Islet of Langerhans (tissue), 1 donor: Measurements from ENCODE around the gene RAPGEF5.

Source experiments
- FAIRE-seq: peaks from one replicate; lab custom pipeline; 2011; peaks lifted over from hg19 to GRCh38; lab: Jason Lieb, UNC

Gene RAPGEF5

DNA sequence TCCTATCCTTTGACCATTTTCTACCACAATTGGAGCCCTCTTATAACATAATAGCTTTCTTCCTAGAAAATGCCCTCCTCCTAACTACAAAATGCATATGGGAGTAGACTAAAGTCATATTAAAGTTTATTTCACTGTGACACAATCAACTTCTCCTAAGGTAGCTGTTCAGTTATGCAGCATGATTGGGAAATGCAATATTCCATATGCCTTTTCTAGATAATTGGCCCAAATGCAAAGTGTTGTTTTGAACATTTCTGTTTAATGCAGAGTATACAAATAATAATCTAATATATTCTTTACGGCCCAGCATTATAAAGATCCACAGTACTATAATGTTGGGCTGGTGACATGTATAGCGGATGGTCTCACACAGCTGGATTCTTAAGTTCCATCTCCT, 205.1 kb downstream of the RAPGEF5 start:
- FAIRE-seq: no peak

DNA sequence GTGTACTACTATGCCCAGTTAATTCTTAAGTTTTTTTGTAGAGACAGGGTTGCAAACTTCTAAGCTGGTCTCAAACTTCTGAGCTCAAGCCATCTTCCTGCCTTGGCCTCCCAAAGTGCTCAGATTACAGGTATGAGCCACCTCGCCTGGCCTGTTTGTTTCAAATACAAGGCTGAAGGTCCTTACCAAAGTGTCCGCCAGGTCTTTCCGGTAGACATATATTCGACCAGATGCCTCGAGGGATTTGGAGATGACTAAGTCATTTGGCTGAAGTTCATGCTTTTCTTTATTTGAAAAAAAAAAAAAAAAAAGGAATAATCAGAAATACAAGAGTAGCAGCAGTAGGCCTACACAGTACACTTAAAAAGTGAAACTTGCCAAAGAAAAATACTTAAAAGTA, 206.7 kb downstream of the RAPGEF5 start:
- FAIRE-seq: no peak

DNA sequence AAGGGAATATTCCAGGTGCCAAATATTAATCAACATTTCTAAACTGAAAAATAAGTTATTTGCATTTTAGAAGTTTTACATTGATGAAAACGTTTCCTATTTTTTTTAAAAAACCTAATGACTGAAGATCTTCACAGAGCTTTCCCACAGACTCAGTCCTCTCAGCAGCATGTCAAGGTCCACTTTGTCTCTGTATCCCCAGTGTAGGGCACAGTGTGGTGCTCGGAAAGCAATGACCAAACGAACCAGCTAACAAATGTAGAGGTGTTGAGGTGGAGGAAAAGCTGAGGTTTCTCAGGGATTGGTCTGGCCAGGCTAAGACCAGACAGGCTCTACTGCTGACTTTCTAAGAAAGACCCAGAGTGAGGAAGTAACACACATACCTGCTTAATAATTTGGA, 209.1 kb downstream of the RAPGEF5 start:
- peak; percentile 13 for FAIRE-seq

DNA sequence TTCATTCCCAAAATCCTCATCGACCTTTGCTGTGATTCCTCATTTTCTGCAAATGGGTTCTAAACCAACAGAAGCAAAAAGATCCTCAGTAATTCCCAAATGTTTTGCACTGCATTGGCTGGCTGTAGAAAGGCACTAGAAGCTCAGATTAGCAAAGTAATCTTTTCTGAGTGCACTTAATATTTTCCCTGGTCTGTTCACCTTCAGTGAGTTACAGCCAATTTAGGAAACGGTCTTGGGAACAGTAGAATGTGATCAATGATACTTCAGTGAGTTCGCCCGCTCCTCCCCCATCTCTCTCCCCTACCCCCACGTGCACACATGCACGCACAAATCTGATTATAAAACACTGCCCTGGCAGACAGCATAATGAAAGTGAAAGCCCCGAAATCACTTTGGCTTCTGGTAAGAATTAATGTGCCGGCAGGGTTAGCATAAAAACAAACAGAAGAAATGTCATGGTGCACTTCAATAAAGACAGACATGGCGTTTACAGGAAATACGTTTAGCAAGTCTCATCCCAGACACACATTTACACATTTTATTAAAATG, 209.9 kb downstream of the RAPGEF5 start:
- FAIRE-seq: no peak

DNA sequence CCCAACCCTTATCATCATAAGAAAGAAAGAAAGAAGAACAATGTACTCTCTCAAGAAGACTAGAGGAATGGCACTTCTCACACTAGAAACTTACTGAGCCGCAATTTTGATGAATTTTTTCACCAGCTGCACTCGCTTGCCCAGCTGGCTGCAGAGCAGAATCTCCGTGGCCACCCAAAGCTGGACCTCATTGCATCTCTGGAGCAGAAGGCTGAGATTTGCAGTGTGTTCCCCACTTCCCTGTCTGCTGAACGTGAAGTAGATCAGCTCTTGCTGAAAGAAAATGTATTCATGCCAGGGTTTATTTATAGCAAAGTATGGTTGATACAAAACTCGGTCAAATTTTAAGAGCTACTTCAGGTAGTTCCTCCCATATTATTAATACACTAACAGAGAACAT, 212.0 kb downstream of the RAPGEF5 start:
- FAIRE-seq: no peak

DNA sequence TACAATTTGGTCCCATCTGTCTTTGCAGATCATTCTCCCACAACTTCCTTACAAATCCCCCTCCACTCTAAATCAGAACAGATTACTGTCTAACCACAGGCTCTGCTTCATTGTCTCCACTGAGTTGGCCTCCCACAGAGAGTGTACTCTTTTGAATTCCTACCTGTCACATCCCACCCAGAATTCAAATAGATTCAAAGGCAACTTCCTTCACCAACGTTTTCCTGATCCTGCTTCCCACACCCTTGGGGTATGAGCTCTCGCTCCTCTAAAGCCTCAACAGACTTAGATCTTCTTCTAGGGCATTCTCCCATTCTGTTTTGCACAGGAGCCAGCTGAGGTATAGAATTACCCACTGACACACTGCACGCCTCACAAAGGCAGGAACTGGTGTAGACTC, 213.5 kb downstream of the RAPGEF5 start:
- no peak for FAIRE-seq

DNA sequence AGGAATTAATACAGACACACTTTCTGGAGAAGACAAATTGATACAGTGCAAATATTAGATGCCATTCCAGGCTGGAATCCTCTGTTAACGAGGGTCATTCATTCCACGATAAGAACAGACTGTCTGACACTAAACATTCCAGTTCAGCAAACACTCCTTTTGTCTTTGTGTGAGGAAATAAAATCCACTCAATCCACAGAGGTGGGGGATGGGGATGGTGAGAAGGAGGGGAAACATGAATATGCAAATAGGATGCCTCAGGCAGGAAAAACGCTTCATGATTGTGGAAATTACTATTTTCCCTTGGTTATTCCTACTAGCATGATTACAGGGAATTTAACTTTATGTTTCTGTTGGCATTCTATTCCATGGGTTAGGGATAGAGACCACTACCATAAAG, 214.4 kb downstream of the RAPGEF5 start:
- no peak for FAIRE-seq

DNA sequence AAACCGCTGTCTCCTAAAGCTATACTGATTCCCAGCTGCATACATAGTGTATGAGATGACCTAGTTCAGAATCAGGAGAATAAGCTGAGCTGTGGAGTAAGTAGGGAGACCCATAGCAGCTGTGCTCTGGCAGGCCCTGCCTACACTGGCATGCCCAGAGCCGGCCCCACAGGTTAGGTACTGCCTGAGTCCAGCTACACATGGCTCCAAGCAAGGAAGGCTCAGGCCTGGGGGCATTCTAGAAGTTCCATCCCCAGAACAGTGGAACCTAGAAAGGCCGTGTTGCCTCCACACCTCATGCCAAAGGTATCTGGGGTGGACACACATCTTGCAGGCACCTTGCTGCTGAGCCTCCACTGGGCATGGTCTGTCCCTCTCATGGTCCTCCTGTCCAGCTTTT, 215.6 kb downstream of the RAPGEF5 start:
- no peak for FAIRE-seq

DNA sequence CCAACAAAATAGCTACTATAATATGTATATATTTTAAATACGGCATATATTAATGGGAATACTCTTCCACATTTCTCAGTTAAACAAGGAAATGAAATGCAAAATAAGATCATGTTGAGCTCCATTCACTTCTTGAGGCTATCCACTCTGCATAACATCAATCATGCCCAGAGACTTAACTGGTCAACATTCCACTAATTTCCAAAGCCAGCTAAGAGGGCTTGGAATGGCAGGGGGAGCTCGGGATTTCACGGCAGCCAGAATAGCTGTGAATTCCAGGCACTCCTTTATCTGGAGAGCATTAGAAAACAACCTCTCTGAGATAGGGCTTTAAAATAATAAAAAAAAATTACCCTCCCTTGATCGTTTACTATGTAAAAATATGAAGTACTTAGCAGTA, 216.4 kb downstream of the RAPGEF5 start:
- no peak for FAIRE-seq

DNA sequence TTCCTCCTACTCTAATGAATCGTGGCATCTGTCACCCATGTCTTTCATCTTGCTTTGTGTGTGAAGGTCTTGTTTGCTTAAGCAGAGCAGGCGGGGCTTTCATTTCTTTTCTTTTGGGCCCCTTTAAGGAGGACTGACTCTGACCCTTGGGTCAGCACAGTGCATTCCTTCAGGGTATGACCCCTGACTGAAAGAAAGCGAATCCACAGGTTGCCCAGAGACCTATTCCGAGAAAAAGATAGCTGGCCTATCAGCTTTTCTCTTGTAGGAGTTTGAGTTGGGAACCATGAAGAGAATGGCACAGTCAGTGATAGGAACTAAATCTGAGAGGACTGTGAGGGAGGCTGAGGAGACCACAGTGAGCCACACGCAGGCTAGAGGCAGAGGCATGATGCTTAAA, 218.1 kb downstream of the RAPGEF5 start:
- no peak for FAIRE-seq

DNA sequence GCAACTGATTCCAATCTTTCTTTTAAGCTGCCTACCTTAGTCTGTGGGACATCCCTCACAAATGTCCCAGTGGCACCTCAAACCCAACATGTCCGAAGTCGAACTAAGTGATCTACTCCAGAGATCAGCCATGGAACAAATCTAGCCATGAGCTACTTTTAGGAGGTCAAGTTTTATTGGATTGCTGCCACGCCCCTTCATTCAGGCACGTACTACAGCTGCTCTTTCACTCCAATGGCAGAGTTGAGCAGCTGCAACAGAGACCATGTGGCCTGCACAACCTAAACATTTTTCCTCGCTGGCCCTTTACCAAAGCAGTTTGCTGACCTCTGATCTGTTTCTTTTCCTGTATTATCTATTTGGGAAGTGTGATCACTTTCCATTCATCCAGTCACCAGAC, 218.8 kb downstream of the RAPGEF5 start:
- FAIRE-seq: no peak

DNA sequence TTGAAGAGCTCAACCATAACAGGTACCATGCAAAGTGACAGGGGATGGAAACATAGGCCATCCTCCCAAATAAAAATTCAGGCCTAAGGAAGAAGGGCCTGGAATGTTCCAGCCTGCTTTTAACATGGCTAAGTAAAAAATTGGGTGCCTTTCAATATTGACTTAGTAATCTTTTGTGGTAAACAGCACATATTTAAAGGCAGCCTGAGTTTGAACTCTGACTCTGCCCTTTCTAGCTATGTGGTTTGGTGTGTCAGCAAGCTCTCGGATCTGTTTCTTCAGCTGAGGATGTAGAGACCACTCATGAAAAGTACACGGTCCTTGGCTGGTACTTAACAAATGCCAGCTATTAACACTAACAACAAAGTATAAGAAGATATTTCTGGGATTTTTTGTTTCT, 219.5 kb downstream of the RAPGEF5 start:
- no peak for FAIRE-seq

DNA sequence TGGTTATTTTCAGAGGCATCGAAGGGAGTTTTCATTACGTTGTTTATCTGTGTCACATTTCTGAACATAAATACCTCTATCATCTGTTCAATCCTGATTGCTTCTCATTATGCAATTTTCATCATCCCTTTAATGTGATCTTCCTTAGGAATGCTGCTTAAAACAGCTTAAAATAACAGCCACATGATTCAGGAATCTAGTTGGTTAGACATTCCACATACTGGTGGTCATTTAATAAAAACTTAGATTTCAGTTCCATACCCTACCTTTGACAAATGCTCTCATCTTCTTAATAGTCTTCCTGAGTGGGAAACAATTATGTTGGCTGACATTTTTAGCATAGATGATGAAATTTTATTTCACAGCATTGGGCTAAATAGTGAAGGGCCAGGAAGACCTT, 219.9 kb downstream of the RAPGEF5 start:
- FAIRE-seq: no peak

DNA sequence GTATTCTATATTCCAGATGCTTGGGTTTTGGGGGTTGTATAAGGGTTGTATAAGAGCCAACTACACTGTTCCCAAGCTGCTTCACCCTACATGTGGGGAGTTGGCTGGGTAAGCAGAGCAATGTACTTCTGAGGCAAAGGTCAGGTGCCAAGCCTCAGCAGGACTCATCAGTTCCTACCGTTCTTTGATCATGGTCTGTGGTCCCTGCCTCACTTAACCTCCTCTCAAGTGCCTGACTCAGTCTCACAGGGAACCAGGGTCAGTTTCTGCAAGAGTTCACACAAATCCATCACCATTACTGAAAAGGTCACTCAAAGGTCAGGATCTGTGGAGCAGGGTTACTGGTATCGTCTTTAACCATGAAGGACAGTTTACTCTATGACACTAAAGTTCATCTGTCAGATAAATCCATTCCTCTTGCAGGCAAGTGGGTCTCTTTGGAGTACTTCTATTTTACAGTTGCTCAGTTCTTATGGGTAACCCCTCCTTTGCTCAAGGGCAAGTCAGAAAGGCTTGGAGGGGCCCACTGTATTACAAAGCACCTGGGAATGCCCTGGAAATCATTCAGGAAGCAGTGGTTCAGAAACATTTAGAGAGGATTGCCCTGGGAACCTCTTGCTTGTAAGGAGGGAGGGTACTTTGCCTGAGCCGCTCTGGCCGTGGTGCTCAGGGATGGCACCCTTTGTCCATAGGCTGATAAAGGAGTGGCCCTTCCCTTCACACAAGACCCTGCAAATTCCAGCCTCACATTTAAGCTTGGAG, 227.0 kb downstream of the RAPGEF5 start:
- FAIRE-seq: no peak

DNA sequence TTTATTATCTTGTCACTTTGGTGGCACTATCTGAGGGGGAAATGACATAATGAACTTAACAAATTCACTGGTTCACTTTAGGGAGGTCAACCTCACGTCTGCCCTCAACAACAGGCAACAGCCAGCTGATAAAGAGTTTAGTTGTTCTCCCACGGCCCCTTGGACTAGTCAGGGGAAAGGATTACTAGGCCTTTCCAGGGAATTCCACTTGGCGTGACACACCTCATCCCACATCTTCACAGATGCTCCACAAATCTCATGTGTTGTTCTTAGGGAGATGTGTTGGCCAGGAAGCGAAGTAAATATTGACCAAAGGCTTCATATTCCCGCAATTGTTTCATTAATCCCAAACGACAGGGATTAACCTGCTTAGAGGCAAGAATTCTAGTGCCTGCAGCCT, 227.8 kb downstream of the RAPGEF5 start:
- FAIRE-seq: no peak

DNA sequence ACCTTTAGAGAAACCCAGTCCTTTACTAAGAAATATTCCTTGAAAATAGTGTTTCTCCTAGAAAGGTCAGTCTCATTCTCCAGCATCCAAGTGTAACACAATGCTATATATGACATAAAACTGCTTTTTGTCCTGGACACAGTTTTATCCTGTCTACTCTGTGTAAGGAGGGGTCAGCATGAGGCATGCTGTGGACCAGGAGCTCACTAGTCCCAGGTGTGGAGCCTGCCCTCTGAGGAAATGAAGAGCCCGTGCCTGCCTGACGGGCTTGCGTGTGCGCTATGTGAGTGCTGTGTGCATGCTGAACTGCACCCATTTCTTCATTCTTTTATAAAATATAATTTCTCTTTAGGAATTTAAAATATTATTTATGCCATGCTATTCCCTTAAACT, 228.4 kb downstream of the RAPGEF5 start:
- FAIRE-seq: no peak

DNA sequence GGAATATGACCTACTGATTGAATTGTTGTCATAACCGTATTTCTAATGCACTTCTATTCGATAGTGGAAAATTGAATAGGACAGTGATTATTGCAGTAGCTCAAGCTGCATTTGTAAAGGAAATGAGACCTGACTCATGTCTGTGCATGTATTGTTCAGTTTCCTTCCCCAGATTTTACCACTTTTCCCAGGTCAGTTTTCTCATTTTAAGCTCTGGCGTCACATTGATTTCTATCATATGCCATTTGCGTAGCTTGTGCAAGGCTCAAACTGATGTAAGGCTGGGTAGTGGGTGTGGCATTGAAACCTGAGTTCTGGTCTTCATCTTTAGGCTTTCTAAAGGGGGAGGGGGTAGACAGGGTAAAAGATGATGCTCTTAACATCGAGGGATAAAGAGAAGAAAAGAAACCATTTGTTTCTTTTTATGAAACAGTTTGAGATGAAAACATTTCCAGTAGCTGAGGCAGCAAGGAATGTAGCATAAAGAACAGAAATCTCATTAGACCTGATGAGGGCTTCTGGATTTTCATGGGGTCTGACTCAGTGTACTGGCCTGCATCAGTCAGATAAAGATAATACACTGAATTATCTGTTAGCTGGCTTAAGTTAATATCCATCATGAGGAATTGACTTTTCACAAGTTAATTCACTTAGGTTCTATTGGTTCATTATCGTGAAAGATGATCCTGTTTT, 229.0 kb downstream of the RAPGEF5 start:
- no peak for FAIRE-seq

DNA sequence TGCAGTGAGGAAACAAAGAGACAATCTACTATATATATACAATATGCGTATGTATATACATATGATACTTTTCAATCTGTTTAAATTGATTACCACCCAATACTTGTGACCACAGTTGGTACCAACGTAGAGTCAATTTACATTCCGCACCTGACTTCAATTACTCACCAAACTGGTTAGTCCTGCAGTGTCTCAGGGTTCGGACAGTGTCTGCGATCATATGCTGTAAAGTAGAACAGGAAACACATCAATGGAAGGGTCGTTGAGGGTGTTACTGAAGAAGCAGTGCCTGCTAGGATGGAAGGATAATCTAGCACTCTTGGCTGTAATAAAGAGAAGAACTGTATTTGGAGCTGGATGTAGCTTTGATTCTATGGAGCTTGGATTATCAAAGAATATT, 231.5 kb downstream of the RAPGEF5 start:
- no peak for FAIRE-seq

DNA sequence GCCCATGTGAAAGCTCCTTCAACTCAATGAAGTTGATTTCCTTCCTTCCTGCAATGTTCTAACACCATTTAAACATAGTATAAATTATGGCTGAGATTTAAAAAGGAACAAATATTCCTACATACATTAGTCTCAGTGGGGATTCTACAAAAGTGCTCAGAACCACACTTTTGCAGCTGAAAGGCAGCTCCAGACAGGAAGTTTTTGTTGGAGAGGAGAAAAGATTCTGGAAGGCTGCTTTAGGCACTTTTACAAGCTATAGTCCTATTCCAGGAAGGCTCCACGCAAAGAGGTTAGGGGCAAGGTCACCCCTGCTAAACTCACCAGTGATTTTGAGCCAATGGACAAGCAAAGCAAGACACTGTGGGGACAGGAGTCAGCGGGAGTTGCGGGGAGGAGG, 232.0 kb downstream of the RAPGEF5 start:
- no peak for FAIRE-seq

DNA sequence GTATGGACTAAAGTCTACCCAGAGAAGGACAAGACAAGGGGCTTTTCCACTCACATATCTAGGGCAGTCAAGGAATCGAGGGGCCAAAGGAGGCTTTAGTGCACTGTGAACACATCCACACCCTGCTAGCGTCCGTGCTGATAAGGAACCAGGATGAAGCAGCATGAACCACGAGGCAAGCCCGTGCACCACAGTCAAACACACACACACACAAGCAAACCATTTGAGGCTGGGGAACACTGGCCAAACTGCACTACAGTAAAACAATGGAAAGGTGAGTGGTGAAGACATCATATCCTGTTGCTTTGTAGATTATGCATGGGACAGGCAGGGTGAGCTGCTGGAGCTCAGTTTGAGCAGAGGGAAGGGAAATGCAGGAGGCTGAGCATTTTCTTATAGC, 233.8 kb downstream of the RAPGEF5 start:
- no peak for FAIRE-seq

DNA sequence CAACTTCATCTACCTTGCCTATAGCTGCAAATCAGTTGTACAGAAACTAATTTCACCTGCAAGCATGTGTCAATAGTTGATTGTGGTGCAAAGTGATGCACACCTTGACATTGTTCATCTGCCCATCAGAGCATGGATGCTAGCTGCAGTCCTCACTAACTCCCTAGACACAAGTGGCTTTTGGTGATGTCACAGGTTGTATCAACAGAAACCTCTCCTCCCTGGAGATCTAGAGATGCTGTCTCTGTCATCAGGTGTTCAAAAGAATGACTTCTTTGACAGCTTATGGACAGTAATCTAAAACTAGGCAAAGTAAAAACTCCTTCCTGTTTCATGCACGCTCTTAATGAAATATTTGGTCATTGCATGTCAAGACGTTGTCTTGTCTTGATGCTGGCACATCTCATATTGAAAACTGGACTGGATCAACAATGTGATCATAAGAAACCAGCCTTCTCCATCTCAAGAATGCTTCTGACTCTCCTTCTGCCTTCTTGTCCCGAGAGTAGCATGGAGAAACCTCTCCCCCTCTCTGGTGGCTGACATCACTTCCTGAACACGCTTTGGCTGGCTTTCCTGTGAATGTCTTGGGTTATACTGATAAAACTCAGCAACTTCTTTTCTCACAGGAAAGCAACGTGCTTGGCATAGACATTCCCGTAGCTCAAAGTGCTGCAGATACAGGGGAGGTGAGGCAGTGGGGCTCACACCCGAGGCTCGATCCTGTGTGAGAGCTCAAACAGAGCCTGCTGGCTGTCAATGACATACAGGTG, 235.1 kb downstream of the RAPGEF5 start:
- no peak for FAIRE-seq

DNA sequence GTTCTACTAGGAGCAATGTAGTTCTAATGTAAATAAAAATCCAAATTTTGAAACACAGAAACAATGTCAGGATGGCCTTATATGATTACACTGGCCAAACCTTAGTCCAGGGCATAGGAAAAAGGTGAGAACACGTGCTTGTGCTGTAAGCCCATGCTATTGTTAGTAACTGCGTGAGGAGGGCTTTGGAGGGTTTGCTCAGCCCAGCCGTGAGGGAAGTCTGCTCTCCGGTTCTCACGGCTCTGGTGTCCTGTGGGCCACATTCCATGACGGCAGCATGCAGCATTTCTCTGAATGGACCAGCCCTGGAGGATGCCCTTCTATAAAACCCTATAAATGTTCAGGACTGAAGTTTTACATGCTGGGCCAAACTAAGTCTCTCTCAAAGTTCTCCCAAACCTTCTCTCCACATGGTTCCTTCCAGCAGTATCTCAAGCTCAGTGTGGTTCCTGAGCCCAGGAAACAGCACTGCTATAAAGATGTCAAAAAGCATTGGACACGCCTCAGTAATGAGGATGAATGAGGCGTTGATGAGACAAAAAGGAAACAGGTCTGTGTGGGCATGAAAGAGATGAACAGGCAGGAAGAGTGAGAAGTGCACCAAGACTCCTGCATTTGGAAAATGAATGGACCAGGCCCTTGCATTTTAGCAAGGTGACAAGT, 236.4 kb downstream of the RAPGEF5 start:
- no peak for FAIRE-seq

DNA sequence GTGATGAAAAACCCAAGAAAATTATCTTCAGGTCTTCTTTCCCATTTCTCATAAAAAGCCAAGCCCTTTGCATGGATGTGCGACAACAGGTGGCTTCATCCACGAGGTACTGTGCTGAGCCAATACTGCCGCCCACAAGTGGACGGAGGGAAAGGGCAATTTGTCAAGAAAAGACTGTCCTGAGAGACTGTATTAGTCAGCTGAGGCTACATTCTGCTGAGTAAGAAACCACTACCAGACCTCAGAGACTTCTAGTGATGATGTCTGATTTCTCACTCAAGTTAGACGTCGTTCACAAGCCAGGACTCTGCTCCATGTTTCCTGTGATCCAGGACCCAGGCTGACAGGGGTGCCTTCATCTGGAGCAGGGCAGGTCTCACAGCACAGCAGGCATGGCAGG, 239.7 kb downstream of the RAPGEF5 start:
- FAIRE-seq: no peak
